Vagina (tissue), 2 donors: ENCODE data around the gene BCLAF1. TPM values are rescaled to one million over a fixed set of nuclear protein-coding genes. Genes with fewer than 3 reads are reported as not detected.

Experiments used
- DNase-seq, 2 donors: peaks; one replicate each; pipeline ENCODE4 v3.0.0-alpha.2; 2017; ENCODE audit errors: extremely low spot score in 2 of 2
- H3K27ac ChIP-seq: fragments of 200-600 bp; sonication (generic); one replicate; pipeline ENCODE4 v1.5.1; 2019
- H3K27me3 ChIP-seq: fragments of 200-600 bp; sonication (generic); one replicate; pipeline ENCODE4 v1.5.1; 2019
- H3K36me3 ChIP-seq, 2 donors: fragments of 200-600 bp; sonication (generic); one replicate each; pipeline ENCODE4 v1.5.1; 2017 to 2019
- H3K4me1 ChIP-seq: fragments of 200-600 bp; sonication (generic); one replicate; pipeline ENCODE4 v1.5.1; 2019
- H3K4me3 ChIP-seq, 2 donors: fragments of 200-600 bp; sonication (generic); 1 replicate in 1 of 2; 2 replicates in 1 of 2; pipeline ENCODE4 v1.5.1; 2016 to 2019
- H3K9me3 ChIP-seq: fragments of 200-600 bp; sonication (generic); one replicate; pipeline ENCODE4 v1.5.1; 2019
- POLR2A ChIP-seq, 2 donors: fragments of 450-650 bp; IDR thresholded peaks; one replicate each; pipeline ENCODE4 v1.6.1; 2017; ENCODE audit warnings: antibody characterized with exemption in 2 of 2, mild to moderate bottlenecking in 2 of 2, moderate library complexity in 2 of 2
- POLR2AphosphoS5 ChIP-seq, 2 donors: sonication (generic); formaldehyde crosslinking; IDR thresholded peaks; one replicate each; pipeline ENCODE4 v1.9.0; 2017; ENCODE audit warnings: antibody characterized with exemption in 2 of 2, mild to moderate bottlenecking in 2 of 2, low read depth in 1 of 2; ENCODE audit not compliant: insufficient read depth in 1 of 2
- intact Hi-C: fragments of 100-400 bp; cut with DNase I; formaldehyde crosslinking; loops from one replicate; pipeline ENCODE4 v1.15.1; 2023
- total RNA-seq: library from RNA; depleted of rRNA; stranded (reverse); fragments of >200 nt; gene quantifications from one replicate; pipeline ENCODE4 v1.2.3, GENCODE V29; 2016
- TF ChIP-seq, protein P1 (sequence below), 3 experiments: fragments of 450-650 bp in 2 of 3; fragments of 200-600 bp in 1 of 3; sonication (generic) in 1 of 3; IDR thresholded peaks; one replicate each; pipeline ENCODE4 v1.5.1; 2017 to 2019; ENCODE audit warnings: antibody characterized with exemption in 3 of 3, mild to moderate bottlenecking in 2 of 3, moderate library complexity in 2 of 3

BCLAF1 gene
- total RNA-seq, 1 donor from 2014 or later, result 97.0 TPM

DNA sequence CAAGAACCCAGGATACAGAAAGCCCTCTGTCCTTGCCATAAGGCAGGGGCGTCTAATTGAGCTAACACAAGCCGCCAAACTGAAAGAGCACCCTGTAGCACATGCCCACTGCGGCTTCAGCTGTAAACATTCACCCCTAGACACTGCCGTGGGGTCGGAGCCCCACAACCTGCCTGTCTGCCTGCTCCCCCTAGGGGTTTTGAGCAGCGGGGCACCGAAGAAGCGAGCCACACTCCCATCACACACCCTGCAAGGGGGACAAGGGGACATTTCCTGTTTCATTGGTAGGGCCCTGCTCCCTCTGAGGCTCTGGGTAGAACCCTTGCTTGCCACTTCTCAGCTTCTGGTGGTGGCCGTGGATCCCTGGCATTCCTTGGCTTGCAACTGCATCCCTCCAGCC lies 45.2 kb upstream of the BCLAF1 start:
- H3K9me3 ChIP-seq, result no peaks in the 10 kb centered on the region
- no peak overlapping the region for H3K27ac ChIP-seq
- no peak for TF ChIP-seq POLR2AphosphoS5 (IDR thresholded peaks at IDR 0.05; ENCODE audit: insufficient read depth in 1 of 2, low read depth in 1 of 2)
- TF ChIP-seq, protein P1, sequence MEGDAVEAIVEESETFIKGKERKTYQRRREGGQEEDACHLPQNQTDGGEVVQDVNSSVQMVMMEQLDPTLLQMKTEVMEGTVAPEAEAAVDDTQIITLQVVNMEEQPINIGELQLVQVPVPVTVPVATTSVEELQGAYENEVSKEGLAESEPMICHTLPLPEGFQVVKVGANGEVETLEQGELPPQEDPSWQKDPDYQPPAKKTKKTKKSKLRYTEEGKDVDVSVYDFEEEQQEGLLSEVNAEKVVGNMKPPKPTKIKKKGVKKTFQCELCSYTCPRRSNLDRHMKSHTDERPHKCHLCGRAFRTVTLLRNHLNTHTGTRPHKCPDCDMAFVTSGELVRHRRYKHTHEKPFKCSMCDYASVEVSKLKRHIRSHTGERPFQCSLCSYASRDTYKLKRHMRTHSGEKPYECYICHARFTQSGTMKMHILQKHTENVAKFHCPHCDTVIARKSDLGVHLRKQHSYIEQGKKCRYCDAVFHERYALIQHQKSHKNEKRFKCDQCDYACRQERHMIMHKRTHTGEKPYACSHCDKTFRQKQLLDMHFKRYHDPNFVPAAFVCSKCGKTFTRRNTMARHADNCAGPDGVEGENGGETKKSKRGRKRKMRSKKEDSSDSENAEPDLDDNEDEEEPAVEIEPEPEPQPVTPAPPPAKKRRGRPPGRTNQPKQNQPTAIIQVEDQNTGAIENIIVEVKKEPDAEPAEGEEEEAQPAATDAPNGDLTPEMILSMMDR (IDR thresholded peaks at IDR 0.05), result no peak
- TF ChIP-seq POLR2A (IDR thresholded peaks at IDR 0.05), result no peak
- DNase-seq, result no peak
- no peaks in the 10 kb centered on the region for H3K4me1 ChIP-seq
- intact Hi-C loops, result no loop called here
- no peaks in the 10 kb centered on the region for H3K27me3 ChIP-seq
- no peak overlapping the region for H3K4me3 ChIP-seq
- H3K36me3 ChIP-seq, result no peaks in the 10 kb centered on the region

DNA sequence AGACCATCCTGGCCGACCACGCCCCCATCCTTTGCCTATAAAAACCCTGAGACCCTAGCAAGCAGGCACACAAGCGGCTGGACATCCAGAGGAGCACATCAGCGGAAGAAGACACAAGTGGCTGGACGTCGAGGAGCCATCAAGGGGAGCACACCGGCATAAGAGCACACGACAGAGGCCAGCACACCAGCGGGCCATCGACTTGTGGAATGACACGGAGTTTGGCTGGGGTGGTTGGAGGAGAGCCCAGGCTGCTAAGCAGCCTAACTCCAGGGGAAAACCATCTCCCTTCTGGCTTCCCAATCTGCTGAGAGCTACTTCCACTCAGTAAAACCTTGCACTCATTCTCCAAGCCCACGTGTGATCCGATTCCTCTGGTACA lies 44.8 kb upstream of the BCLAF1 start:
- no peak overlapping the region for H3K4me3 ChIP-seq
- H3K36me3 ChIP-seq, result no peaks in the 10 kb centered on the region
- H3K27ac ChIP-seq, result no peak overlapping the region
- no peak for DNase-seq
- no peaks in the 10 kb centered on the region for H3K4me1 ChIP-seq
- H3K9me3 ChIP-seq, result no peaks in the 10 kb centered on the region
- TF ChIP-seq POLR2A (IDR thresholded peaks at IDR 0.05) (no peak), POLR2AphosphoS5 (IDR thresholded peaks at IDR 0.05; ENCODE audit: insufficient read depth in 1 of 2, low read depth in 1 of 2) (no peak)
- TF ChIP-seq, protein P1 (IDR thresholded peaks at IDR 0.05), result no peak
- H3K27me3 ChIP-seq, result no peaks in the 10 kb centered on the region
- intact Hi-C loops, result no loop called here

DNA sequence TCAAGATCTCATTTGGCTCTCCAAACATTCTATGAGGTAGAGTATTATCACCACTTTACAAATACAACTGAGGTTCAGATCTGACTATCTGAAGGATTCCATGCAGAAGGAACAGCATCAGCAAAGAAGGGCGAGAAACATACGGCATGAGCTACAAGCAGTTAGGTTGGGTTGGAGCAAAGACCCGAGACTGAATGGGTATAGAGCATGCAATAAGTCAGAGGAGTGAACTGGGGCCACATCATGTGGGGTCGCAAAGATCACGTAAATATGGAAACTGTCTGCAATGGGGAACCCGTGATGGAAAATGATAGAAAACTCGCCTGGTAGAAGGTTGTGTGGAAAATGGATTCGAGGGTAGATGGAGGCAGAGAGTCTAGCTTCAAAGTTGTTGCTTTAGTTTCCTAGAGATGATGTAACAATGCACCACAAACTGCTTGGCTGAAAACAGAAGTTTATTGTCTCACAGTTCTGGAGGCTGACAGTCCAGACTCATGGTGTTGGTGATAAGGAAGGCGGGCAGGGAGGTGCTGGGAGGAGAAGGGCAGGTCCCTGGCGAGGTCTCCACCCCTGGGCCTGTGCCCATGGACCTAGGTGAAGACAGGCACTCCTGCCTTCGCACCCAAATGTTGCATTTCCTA lies 44.3 kb upstream of the BCLAF1 start:
- no peak for DNase-seq

DNA sequence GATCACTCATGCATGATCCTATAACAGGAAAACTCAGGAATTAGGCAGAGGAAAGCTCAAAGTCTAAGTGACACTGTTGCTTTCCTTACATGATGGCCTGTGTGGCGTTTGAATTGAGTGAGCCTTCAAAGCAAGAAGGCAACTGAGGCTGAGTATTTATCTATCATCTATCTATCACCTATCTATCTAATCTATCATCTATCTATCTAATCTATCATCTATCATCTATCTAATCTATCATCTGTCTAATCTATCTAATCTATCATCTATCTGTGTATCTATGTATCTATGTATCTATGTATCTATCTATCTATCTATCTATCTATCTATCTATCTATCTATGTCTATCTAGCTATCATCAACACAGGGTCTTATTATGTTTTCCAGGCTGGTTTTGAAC lies 41.8 kb upstream of the BCLAF1 start:
- DNase-seq, result no peak
- TF ChIP-seq, protein P1 (IDR thresholded peaks at IDR 0.05), result no peak
- TF ChIP-seq POLR2AphosphoS5 (IDR thresholded peaks at IDR 0.05; ENCODE audit: insufficient read depth in 1 of 2, low read depth in 1 of 2) (no peak), POLR2A (IDR thresholded peaks at IDR 0.05) (no peak)
- no peak overlapping the region for H3K27ac ChIP-seq
- no peaks in the 10 kb centered on the region for H3K9me3 ChIP-seq
- intact Hi-C loops, result no loop called here
- H3K4me1 ChIP-seq, result no peaks in the 10 kb centered on the region
- H3K27me3 ChIP-seq, result no peaks in the 10 kb centered on the region
- H3K4me3 ChIP-seq, result no peak overlapping the region
- no peaks in the 10 kb centered on the region for H3K36me3 ChIP-seq

More for the DNA sequence above, 44.3 kb upstream of the BCLAF1 start:
- TF ChIP-seq, protein P1 (IDR thresholded peaks at IDR 0.05), result no peak
- Histone ChIP-seq H3K27ac (no peak overlapping the region), H3K27me3 (no peaks in the 10 kb centered on the region), H3K4me3 (no peak overlapping the region), H3K4me1 (no peaks in the 10 kb centered on the region), H3K9me3 (no peaks in the 10 kb centered on the region), H3K36me3 (no peaks in the 10 kb centered on the region)
- intact Hi-C loops, result no loop called here

DNA sequence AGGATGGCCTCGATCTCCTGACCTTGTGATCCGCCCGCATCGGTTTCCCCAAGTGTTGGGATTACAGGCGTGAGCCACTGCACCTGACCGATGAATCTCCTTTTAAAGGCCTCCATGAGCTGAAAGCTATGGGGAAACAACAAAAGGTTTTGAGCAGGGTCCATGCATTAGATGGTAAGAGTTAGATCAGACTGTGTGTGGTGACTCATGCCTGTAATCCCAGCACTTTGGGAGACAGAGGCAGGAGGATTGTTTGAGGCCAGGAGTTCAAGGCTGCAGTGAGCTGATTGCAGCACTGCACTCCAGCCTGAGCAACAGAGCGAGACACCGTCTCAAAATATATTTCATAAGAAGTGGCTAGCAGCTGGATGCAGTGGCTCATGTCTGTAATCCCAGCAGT lies 41.0 kb upstream of the BCLAF1 start:
- no peaks in the 10 kb centered on the region for H3K27me3 ChIP-seq
- H3K36me3 ChIP-seq, result no peaks in the 10 kb centered on the region
- H3K9me3 ChIP-seq, result no peaks in the 10 kb centered on the region
- no peak overlapping the region for H3K4me3 ChIP-seq
- no peak overlapping the region for H3K27ac ChIP-seq
- DNase-seq, result no peak
- TF ChIP-seq POLR2A (IDR thresholded peaks at IDR 0.05) (no peak), POLR2AphosphoS5 (IDR thresholded peaks at IDR 0.05; ENCODE audit: insufficient read depth in 1 of 2, low read depth in 1 of 2) (no peak)
- TF ChIP-seq, protein P1 (IDR thresholded peaks at IDR 0.05), result no peak
- intact Hi-C loops, result no loop called here
- no peaks in the 10 kb centered on the region for H3K4me1 ChIP-seq
